H9 (cell line): Measurements from ENCODE around the gene SHB. TPM values are rescaled to one million over a fixed set of nuclear protein-coding genes. Genes with fewer than 3 reads are reported as not detected.

Source experiments
- DNase-seq: peaks from one replicate; pipeline ENCODE4 v3.0.0-alpha.2; 2017
- H2AFZ ChIP-seq: one replicate; pipeline ENCODE4 v1.6.1; 2013; ENCODE audit warnings: mild to moderate bottlenecking, low read length, control low read depth, moderate library complexity
- H2AK5ac ChIP-seq: 2 replicates; pipeline ENCODE4 v1.6.1; 2013; ENCODE audit warnings: low read length, control low read depth, mixed read lengths; ENCODE audit not compliant: insufficient read length
- H2BK120ac ChIP-seq: one replicate; pipeline ENCODE4 v1.6.1; 2013; ENCODE audit warnings: low read depth, mild to moderate bottlenecking, low read length, control low read depth, inconsistent platforms; ENCODE audit not compliant: poor library complexity, severe bottlenecking
- H2BK12ac ChIP-seq: 2 replicates; pipeline ENCODE4 v1.6.1; 2013; ENCODE audit warnings: low read length, control low read depth, mixed read lengths, low read depth; ENCODE audit not compliant: insufficient read length
- H2BK15ac ChIP-seq: 2 replicates; pipeline ENCODE4 v1.6.1; 2013; ENCODE audit warnings: low read depth, low read length, control low read depth
- H2BK20ac ChIP-seq: one replicate; pipeline ENCODE4 v1.6.1; 2013; ENCODE audit warnings: low read depth, mild to moderate bottlenecking, low read length, control low read depth, inconsistent platforms; ENCODE audit not compliant: poor library complexity, severe bottlenecking
- H2BK5ac ChIP-seq: 2 replicates; pipeline ENCODE4 v1.6.1; 2013; ENCODE audit warnings: low read length, control low read depth, mixed read lengths; ENCODE audit not compliant: insufficient read length
- H3K14ac ChIP-seq: 2 replicates; pipeline ENCODE4 v1.6.1; 2013; ENCODE audit warnings: low read length, control low read depth; ENCODE audit not compliant: insufficient read depth
- H3K18ac ChIP-seq: 2 replicates; pipeline ENCODE4 v1.6.1; 2013; ENCODE audit warnings: low read depth, mild to moderate bottlenecking, mixed read lengths, low read length, control low read depth; ENCODE audit not compliant: insufficient read length
- H3K23ac ChIP-seq: 2 replicates; pipeline ENCODE4 v1.6.1; 2013; ENCODE audit warnings: low read length, control low read depth, mixed read lengths, low read depth; ENCODE audit not compliant: insufficient read length
- H3K23me2 ChIP-seq: 2 replicates; pipeline ENCODE4 v1.6.1; 2013; ENCODE audit warnings: low read depth, mild to moderate bottlenecking, mixed read lengths, low read length, control low read depth; ENCODE audit not compliant: insufficient read length, poor library complexity, severe bottlenecking
- H3K27ac ChIP-seq: 2 replicates; pipeline ENCODE4 v1.5.1; 2013; ENCODE audit warnings: low read length, control low read depth, mixed read lengths, low read depth; ENCODE audit not compliant: insufficient read length
- H3K27me3 ChIP-seq: 2 replicates; pipeline ENCODE4 v1.6.1; 2013; ENCODE audit warnings: low read length, control low read depth, inconsistent platforms; ENCODE audit not compliant: insufficient read depth
- H3K4ac ChIP-seq: 2 replicates; pipeline ENCODE4 v1.6.1; 2013; ENCODE audit warnings: low read depth, mild to moderate bottlenecking, control low read depth, inconsistent platforms, low read length, moderate library complexity
- H3K4me1 ChIP-seq: 2 replicates; pipeline ENCODE4 v1.6.1; 2013; ENCODE audit warnings: low read length, control low read depth, inconsistent platforms; ENCODE audit not compliant: insufficient read depth
- H3K4me2 ChIP-seq: 2 replicates; pipeline ENCODE4 v1.6.1; 2013; ENCODE audit warnings: low read length, control low read depth, mixed read lengths; ENCODE audit not compliant: insufficient read length, insufficient read depth
- H3K56ac ChIP-seq: 2 replicates; pipeline ENCODE4 v1.6.1; 2013; ENCODE audit warnings: low read depth, mild to moderate bottlenecking, mixed read lengths, low read length, control low read depth; ENCODE audit not compliant: insufficient read length
- H3K79me1 ChIP-seq: 2 replicates; pipeline ENCODE4 v1.6.1; 2013; ENCODE audit warnings: low read depth, mild to moderate bottlenecking, moderate library complexity, low read length, control low read depth, inconsistent platforms; ENCODE audit not compliant: insufficient read depth, poor library complexity, severe bottlenecking
- H3K79me2 ChIP-seq: 2 replicates; pipeline ENCODE4 v1.6.1; 2013; ENCODE audit warnings: low read length, control low read depth, inconsistent platforms; ENCODE audit not compliant: insufficient read depth
- H3K9ac ChIP-seq: 2 replicates; pipeline ENCODE4 v1.6.1; 2013; ENCODE audit warnings: low read length, control low read depth, mixed read lengths; ENCODE audit not compliant: insufficient read length; ENCODE audit errors: extremely low read depth
- H3K9me3 ChIP-seq: one replicate; pipeline ENCODE4 v1.6.1; 2013; ENCODE audit warnings: low read depth, low read length, inconsistent platforms; ENCODE audit not compliant: control insufficient read depth
- H3T11ph ChIP-seq: one replicate; pipeline ENCODE4 v1.6.1; 2013; ENCODE audit warnings: mild to moderate bottlenecking, low read length, control low read depth, inconsistent platforms
- H4K20me1 ChIP-seq: one replicate; pipeline ENCODE4 v1.6.1; 2013; ENCODE audit not compliant: control insufficient read depth, insufficient read length, insufficient read depth
- H4K5ac ChIP-seq: 2 replicates; pipeline ENCODE4 v1.6.1; 2013; ENCODE audit warnings: low read depth, mild to moderate bottlenecking, mixed read lengths, low read length, control low read depth; ENCODE audit not compliant: insufficient read length
- H4K8ac ChIP-seq: replicated peaks from 2 replicates; pipeline ENCODE4 v1.6.1; 2013; ENCODE audit warnings: low read length, control low read depth, mixed read lengths, low read depth; ENCODE audit not compliant: insufficient read length
- H4K91ac ChIP-seq: 2 replicates; pipeline ENCODE4 v1.6.1; 2013; ENCODE audit warnings: low read depth, mild to moderate bottlenecking, moderate library complexity, mixed read lengths, low read length, control low read depth; ENCODE audit not compliant: insufficient read length
- H3K27ac Mint-ChIP-seq, 3 experiments: 2 replicates in 2 of 3; 3 replicates in 1 of 3; pipeline ENCODE4 v1.8.0; 2020 to 2021; ENCODE audit warnings: mixed read lengths in 3 of 3, mild to moderate bottlenecking in 1 of 3, moderate library complexity in 1 of 3
- H3K27me3 Mint-ChIP-seq: 2 replicates; pipeline ENCODE4 v1.8.0; 2021; ENCODE audit warnings: low read depth, mild to moderate bottlenecking, moderate library complexity, mixed read lengths
- H3K36me3 Mint-ChIP-seq, 3 experiments: 2 replicates in 2 of 3; 3 replicates in 1 of 3; pipeline ENCODE4 v1.8.0; 2020 to 2021; ENCODE audit warnings: low read depth in 3 of 3, mixed read lengths in 3 of 3; ENCODE audit not compliant: insufficient read depth in 1 of 3
- H3K4me1 Mint-ChIP-seq, 2 experiments: 2 replicates each; pipeline ENCODE4 v1.8.0; 2020; ENCODE audit warnings: mixed read lengths in 2 of 2
- H3K4me3 Mint-ChIP-seq, 2 experiments: 2 replicates in 1 of 2; 3 replicates in 1 of 2; pipeline ENCODE4 v1.8.0; 2020 to 2021; ENCODE audit warnings: mild to moderate bottlenecking in 2 of 2, mixed read lengths in 2 of 2, moderate library complexity in 1 of 2
- H3K9me3 Mint-ChIP-seq, 2 experiments: 2 replicates in 1 of 2; 3 replicates in 1 of 2; pipeline ENCODE4 v1.8.0; 2020; ENCODE audit warnings: mild to moderate bottlenecking in 2 of 2, mixed read lengths in 2 of 2, moderate library complexity in 1 of 2
- WGBS: extraction: QIAGEN DNeasy Blood & Tissue Kit; methylation state at CpG from one replicate; pipeline ENCODE4 v1.1.7; 2013; ENCODE audit warnings: missing lambda C conversion rate, low lambda C conversion rate, mixed read lengths; ENCODE audit not compliant: insufficient read length; ENCODE audit errors: extremely low coverage; 5-methylcytosine and 5-hydroxymethylcytosine counted together
- total RNA-seq: library from RNA; stranded (reverse); gene quantifications from 2 replicates; pipeline ENCODE4 v1.2.1, GENCODE V29; 2021
- TF ChIP-seq, protein P1 (sequence below): fragments of 200-600 bp; sonication (generic); conservative IDR thresholded peaks from 3 replicates; pipeline ENCODE4 v1.8.0; 2021; ENCODE audit warnings: antibody characterized with exemption, mild to moderate bottlenecking

Gene SHB
- total RNA-seq, 1 experiment from 2014 or later = 14.6 TPM

DNA sequence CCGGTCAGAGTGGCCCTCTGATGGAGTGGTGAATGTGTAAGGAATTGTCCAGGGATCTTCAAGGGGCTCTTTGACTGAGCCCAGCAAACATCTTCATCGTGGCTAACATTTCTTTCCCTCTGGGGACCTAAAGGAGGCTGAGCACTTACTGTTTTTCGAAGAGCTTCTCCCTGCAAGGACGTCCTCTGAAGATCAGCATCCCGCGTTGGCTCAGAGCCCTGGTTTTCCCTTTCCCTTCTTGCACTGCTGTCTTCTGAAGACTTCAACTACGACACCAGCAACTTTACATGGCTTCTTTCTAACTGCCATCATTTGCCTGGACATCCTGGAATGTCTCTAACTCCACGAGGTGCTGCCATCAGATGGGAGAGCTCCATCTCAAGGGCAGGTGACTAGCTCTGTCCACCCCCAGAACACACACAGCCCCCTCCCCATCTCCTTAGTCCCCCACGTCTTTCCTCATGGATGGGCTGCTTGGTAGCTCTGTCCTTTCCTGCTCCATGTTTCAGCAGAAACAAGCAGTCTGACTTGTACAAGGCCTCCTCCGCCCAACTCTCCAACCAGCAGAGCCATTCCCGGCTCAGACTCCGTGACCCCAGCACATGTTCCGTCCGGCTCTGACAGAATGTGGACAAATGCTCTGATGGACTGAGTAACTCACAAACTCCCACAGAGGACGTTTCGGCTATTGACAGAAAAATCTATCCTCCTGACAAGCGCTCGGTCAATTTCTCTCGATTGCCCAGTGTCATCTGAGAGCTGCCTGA, 17.1 kb downstream of the SHB start:
- TF ChIP-seq, protein P1, sequence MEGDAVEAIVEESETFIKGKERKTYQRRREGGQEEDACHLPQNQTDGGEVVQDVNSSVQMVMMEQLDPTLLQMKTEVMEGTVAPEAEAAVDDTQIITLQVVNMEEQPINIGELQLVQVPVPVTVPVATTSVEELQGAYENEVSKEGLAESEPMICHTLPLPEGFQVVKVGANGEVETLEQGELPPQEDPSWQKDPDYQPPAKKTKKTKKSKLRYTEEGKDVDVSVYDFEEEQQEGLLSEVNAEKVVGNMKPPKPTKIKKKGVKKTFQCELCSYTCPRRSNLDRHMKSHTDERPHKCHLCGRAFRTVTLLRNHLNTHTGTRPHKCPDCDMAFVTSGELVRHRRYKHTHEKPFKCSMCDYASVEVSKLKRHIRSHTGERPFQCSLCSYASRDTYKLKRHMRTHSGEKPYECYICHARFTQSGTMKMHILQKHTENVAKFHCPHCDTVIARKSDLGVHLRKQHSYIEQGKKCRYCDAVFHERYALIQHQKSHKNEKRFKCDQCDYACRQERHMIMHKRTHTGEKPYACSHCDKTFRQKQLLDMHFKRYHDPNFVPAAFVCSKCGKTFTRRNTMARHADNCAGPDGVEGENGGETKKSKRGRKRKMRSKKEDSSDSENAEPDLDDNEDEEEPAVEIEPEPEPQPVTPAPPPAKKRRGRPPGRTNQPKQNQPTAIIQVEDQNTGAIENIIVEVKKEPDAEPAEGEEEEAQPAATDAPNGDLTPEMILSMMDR = no peak
- Mint-ChIP-seq H3K27ac (peak overlapping the region in 2 of 3 experiments; percentile 7 to 44; a peak in 2 of 7 replicates), H3K4me3 (no peak overlapping the region), H3K36me3 (peaks cover 0 to 3% (median 0%) of the 10 kb centered on the region in 3 experiments; a peak in 2 of 7 replicates), H3K9me3 (no peaks in the 10 kb centered on the region), H3K27me3 (no peaks in the 10 kb centered on the region; the same call in 1 of the 2 replicates), H3K4me1 (peaks cover 49 to 50% of the 10 kb centered on the region in 2 experiments)
- Histone ChIP-seq H3K23ac (no peak overlapping the region), H3K9me3 (no peaks in the 10 kb centered on the region), H3K14ac (no peak overlapping the region), H2AK5ac (no peak overlapping the region), H2BK12ac (no peak overlapping the region), H2BK20ac (no peak overlapping the region), H4K8ac (no peak overlapping the region), H3K9ac (no peak overlapping the region), H4K20me1 (no peaks in the 10 kb centered on the region), H2BK120ac (no peak overlapping the region), H4K91ac (no peak overlapping the region), H3K4ac (no peak overlapping the region), H3K4me2 (no peak overlapping the region), H3K4me1 (peaks cover 11% of the 10 kb centered on the region; the same call in 1 of the 2 replicates), H2BK15ac (no peak overlapping the region), H2AFZ (no peak overlapping the region), H3K18ac (no peak overlapping the region), H4K5ac (no peak overlapping the region), H3K79me2 (no peaks in the 10 kb centered on the region; the same call in 1 of the 2 replicates), H3K27me3 (no peaks in the 10 kb centered on the region), H3K79me1 (no peaks in the 10 kb centered on the region), H2BK5ac (no peak overlapping the region), H3T11ph (no peak overlapping the region), H3K27ac (no peak overlapping the region), H3K23me2 (no peaks in the 10 kb centered on the region), H3K56ac (no peak overlapping the region)
- no peak for DNase-seq
- no CpG with 5 or more reads among the region's 19 CpGs for WGBS
